Measurements from ENCODE around the gene CYP19A1. TPM values are rescaled to one million over a fixed set of nuclear protein-coding genes. Genes with fewer than 3 reads are reported as not detected.

The CYP19A1 gene
- total and polyA plus RNA-seq, 2 of the 8 experiments (the other 6 are each of a cell fraction or from before 2014, with no cell fraction given), result not detected

DNA sequence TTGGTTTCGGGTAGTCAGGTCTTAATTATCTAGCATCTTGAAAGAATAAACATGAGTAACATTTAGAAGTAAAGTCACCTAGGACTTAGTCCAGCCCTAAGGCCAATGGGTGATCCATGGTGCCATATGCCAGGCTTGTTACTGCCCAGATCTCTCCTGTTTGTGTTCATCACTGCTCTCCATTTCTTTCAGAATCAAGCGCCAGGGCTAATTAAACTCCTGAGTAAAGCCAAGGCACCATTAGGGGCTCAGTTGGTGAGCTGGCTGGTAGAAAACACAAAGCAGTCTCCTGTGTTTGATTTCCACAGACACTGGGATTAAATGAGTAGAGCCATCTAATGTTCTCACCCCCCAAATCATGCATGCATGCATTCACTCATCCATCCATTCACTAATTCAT lies 11.3 kb downstream of the CYP19A1 start:
- H3K23ac ChIP-seq (ENCODE audit: insufficient read length), result no peak overlapping the region
- DNase-seq (ENCODE audit: low read depth in 1 of 2, low spot score in 2 of 2) (no peak), FAIRE-seq (no peak)
- H3K9ac ChIP-seq (replicated peaks in 1 of 4; ENCODE audit: extremely low read depth in 1 of 4, low read depth in 3 of 4, low read length in 3 of 4), result no peak overlapping the region
- H3K56ac ChIP-seq (replicated peaks; ENCODE audit: insufficient read length, low read depth, low read length), result no peak overlapping the region
- H3K18ac ChIP-seq (ENCODE audit: extremely low read depth, low read length), result no peak overlapping the region
- ChIA-PET CTCF (ENCODE audit: partially characterized antibody) (interaction anchor here (0.7 to 1.1 kb wide), 3 partner anchors 13 to 134 kb away, joined by 3 to 4 read pairs (median 3); no protein-coding TSS in a partner anchor), POLR2A (ENCODE audit: partially characterized antibody) (no interaction called here)
- no peaks in the 10 kb centered on the region for H3K36me3 ChIP-seq (ENCODE audit: control insufficient read depth in 2 of 4, insufficient read depth in 4 of 4, low read length in 3 of 4)
- no peaks in the 10 kb centered on the region; a peak in 1 of 7 replicates for H3K27me3 ChIP-seq (replicated peaks in 1 of 4; ENCODE audit: control insufficient read depth in 3 of 4, extremely low read depth in 1 of 4, insufficient read depth in 3 of 4, low read length in 3 of 4)
- H2BK5ac ChIP-seq (ENCODE audit: low read depth, low read length), result no peak overlapping the region
- H3K79me2 ChIP-seq (ENCODE audit: control insufficient read depth in 1 of 2, insufficient read depth in 2 of 2, low read length in 2 of 2), result no peaks in the 10 kb centered on the region
- H2BK15ac ChIP-seq (ENCODE audit: low read length), result no peak overlapping the region
- no peak overlapping the region for H2AFZ ChIP-seq (ENCODE audit: low read length)
- no peaks in the 10 kb centered on the region for H3K9me3 ChIP-seq (ENCODE audit: insufficient read depth in 2 of 2, low read depth in 1 of 2, low read length in 1 of 2)
- H2BK20ac ChIP-seq (ENCODE audit: low read length), result no peak overlapping the region
- no peak overlapping the region for H3K27ac ChIP-seq (ENCODE audit: low read depth, low read length)
- TF ChIP-seq ASH2L (IDR thresholded peaks at IDR 0.05; ENCODE audit: low read length) (no peak), TBP (IDR thresholded peaks at IDR 0.05; ENCODE audit: low read depth, low read length) (no peak), RFX5 (IDR thresholded peaks at IDR 0.05; ENCODE audit: borderline replicate concordance, low read depth, low read length) (no peak), SP2 (IDR thresholded peaks at IDR 0.05; ENCODE audit: low read length) (no peak), RBBP5 (IDR thresholded peaks at IDR 0.05; ENCODE audit: borderline replicate concordance, low read depth, low read length) (no peak), BRCA1 (IDR thresholded peaks at IDR 0.05; ENCODE audit: low read depth, low read length) (no peak), CTBP2 (IDR thresholded peaks at IDR 0.05; ENCODE audit: borderline replicate concordance, insufficient read depth, insufficient read length, low read length) (no peak), RNF2 (IDR thresholded peaks at IDR 0.05; ENCODE audit: borderline replicate concordance, low read depth, low read length, missing control alignments, poor library complexity, severe bottlenecking) (no peak), SRF (IDR thresholded peaks at IDR 0.05; ENCODE audit: low read depth, low read length) (no peak), POLR2AphosphoS5 (IDR thresholded peaks at IDR 0.05; ENCODE audit: low read depth, low read length) (no peak), TAF1 (IDR thresholded peaks at IDR 0.05; ENCODE audit: low read depth, low read length) (no peak), KDM4A (IDR thresholded peaks at IDR 0.05; ENCODE audit: low read depth, low read length, severe bottlenecking) (no peak)
- H3K23me2 ChIP-seq (ENCODE audit: low read depth, low read length), result no peaks in the 10 kb centered on the region
- no peaks in the 10 kb centered on the region for H3K4me1 ChIP-seq (replicated peaks in 1 of 4; ENCODE audit: control insufficient read depth in 3 of 4, insufficient read depth in 4 of 4, low read length in 3 of 4)
- H2BK12ac ChIP-seq (ENCODE audit: low read depth, low read length), result no peak overlapping the region
- H4K20me1 ChIP-seq (replicated peaks in 1 of 2; ENCODE audit: control insufficient read depth in 1 of 2, insufficient read depth in 2 of 2, low read length in 2 of 2), result no peaks in the 10 kb centered on the region
- no peak overlapping the region for H2BK120ac ChIP-seq (replicated peaks; ENCODE audit: low read depth, low read length)
- H4K8ac ChIP-seq (ENCODE audit: extremely low read depth, insufficient read depth, low read length), result no peak overlapping the region
- H4K5ac ChIP-seq (ENCODE audit: insufficient read length, low read depth, low read length), result no peak overlapping the region
- H2AK5ac ChIP-seq (ENCODE audit: low read depth, low read length), result no peak overlapping the region
- no peak overlapping the region for H3K4me2 ChIP-seq (ENCODE audit: insufficient read depth in 1 of 2, low read depth in 2 of 2, low read length in 2 of 2)
- no peak overlapping the region for H3K4me3 ChIP-seq (ENCODE audit: extremely low read depth in 1 of 4, insufficient read depth in 2 of 4, low read depth in 3 of 4, low read length in 4 of 4)
- no peak overlapping the region for H3K4ac ChIP-seq (replicated peaks; ENCODE audit: insufficient read length, low read depth, low read length)
- no peak overlapping the region for H4K91ac ChIP-seq (replicated peaks; ENCODE audit: insufficient read length, low read length)
- no peak overlapping the region for H3K14ac ChIP-seq (ENCODE audit: insufficient read length)
- no peaks in the 10 kb centered on the region for H3K79me1 ChIP-seq (ENCODE audit: low read depth, low read length)
- 90% methylated on average over 2 of the region's 2 CpGs; no CpG with 5 or more reads in 1 of the 2 experiments for WGBS, 2 experiments (ENCODE audit: extremely low coverage in 1 of 2, insufficient coverage in 1 of 2, insufficient read length in 1 of 2, insufficient replicate concordance in 2 of 2, low coverage in 1 of 2, low lambda C conversion rate in 2 of 2, missing lambda C conversion rate in 1 of 2)
